GM20000 (cell line): Measurements from ENCODE around the gene SPINK13.

ENCODE experiments used
- DNase-seq: peaks from one replicate; pipeline ENCODE4 v3.0.0; 2012; ENCODE audit warnings: low spot score
- CTCF ChIP-seq: IDR thresholded peaks from 2 replicates; pipeline ENCODE4 v1.5.1; 2012; ENCODE audit warnings: mild to moderate bottlenecking, control low read depth; ENCODE audit errors: extremely low read depth, missing control alignments

Gene SPINK13, protein sequence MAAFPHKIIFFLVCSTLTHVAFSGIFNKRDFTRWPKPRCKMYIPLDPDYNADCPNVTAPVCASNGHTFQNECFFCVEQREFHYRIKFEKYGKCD

DNA sequence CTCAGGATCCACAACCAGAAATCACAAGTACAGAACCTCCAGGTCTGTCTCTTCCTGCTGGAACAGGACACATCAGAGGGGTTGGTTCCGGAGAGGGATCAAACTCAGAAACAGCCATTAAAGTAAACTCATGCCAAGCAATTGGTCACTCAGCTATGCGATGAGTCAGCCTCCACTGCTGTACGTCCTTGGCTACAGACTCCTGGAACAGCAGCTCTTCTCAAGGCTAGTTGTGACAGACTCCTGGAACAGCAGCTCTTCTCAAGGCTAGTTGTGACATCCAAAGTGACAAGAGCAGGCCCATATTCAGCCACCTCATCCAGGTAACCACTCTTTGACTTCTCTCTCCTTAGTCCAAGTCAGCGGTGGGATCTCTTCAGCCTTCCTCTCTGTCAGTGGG is at the start of gene SPINK13:
SPINK13 (plus strand) TSS at position 229 of the 400 bp plus-strand sequence. CDS start 1,279 bp downstream, outside the sequence.
- TF ChIP-seq CTCF: no peak
- DNase-seq: no peak

DNA sequence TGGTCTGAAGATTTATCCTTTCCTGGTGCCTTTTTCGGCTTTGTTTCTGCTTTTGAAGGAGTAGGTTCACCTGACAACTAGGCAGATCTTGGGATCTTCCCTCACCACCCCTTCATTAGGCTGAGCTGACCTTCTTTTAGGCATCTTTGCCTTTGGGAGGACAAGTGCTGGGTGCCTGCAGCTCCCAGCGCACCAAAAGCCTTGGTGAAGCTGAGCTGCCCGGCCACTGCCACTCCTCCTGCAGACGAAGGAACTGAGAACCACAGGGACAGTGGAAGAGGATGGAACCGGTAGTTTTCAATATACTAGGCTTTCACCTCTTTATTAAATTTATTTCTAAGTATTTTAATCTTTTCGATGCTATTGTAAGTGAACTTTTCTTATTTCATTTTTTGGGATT is 47.1 kb upstream of the SPINK13 start:
- no peak for TF ChIP-seq CTCF
- no peak for DNase-seq

DNA sequence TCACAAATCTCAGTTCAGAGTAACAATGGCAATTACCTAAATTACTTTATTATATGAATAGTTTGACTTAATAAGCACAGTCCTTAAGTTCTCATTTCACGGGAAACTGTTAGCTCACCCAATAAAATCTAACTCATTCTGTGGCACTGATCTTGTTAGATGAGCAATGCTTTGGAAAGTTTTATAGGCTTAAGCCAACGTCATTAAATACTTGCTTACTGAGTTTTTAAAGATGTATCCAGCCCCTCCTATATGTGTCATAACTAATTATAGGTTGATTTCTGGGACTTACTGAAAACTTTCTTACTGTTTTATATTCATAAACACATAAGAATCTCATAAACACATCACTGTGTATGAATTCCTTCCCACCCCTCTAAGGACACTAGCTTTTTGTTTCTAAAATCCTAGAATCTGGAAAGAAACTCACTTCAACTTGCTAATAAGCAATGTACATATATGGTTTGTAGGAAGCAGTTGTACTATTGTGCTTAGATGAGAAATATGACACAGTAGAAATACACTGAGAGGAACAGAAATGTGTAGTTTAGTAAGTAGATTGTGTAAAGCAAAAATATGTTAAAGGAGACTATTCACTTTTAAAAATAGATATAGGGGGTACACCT is 44.4 kb upstream of the SPINK13 start:
- no peak for TF ChIP-seq CTCF
- DNase-seq: no peak

DNA sequence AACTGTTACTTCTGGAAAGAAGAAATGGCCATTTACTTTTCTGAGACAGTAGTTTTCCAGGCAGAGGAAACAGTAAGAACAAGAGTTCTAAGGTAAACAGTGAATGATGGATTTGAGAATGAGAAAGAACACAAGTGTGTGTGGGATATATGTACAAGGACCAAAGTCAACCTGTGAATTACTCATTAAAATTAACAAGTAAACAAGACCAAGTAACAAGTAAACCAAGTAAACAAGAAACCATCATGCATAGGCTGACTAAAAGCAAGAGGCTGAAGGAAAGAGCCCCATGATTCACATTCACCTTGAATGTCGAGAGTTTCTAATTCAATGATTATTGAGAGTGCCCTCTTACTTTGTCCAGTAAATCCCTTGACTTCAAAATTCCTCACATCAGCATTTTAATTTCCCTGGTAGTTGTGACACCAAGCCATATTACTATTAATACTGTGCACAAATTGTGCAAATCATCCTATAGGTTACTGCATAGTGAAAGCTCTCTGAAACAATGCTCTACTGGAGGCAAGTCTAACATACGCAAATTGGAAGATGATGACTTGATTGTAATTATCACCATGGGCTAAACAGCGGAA is 40.1 kb upstream of the SPINK13 start:
- no peak for TF ChIP-seq CTCF
- no peak for DNase-seq

DNA sequence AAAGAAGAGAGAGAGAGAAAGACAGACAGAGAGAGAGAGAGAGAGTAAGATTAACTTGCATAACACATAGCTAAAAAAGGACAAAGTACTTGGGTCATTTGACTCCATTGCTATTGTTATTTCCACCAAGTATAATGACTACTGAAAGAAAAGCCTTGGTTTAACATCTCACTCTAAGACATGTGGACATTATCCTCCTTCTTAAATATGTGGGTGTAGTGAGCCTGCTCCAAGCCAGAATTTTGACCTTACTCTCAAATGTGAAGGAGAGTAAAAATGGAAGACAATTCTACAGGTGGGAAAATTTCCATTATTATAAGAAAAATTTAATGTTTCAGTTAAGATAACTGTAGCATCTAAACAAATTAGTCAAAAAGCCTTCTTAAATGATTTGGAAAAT is 38.8 kb upstream of the SPINK13 start:
- no peak for DNase-seq
- TF ChIP-seq CTCF: no peak

- no peak for TF ChIP-seq CTCF
These were observed 38.4 kb upstream of the SPINK13 start for GRCh38 chr5:148230240-148230639.

GRCh38 chr5:148237785-148238417 is 30.7 kb upstream of the SPINK13 start:
- no peak for DNase-seq

More at GRCh38 chr5:148230240-148230639, 38.4 kb upstream of the SPINK13 start:
- DNase-seq: no peak

More at GRCh38 chr5:148237785-148238417, 30.7 kb upstream of the SPINK13 start:
- TF ChIP-seq CTCF: no peak
